DMS 273 treated with DMSO at 0.1 percent for 48 hours (cell line): Measurements from ENCODE around the gene FOXK2.
"Not testable (repeated sequence)": the region's sequence is repeated elsewhere in the genome, so short reads cannot be mapped to it uniquely, and the experiment has no call there.

Experiments
- DNase-seq: peaks from one replicate; lab custom pipeline; 2025; lab: John Stamatoyannopoulos, UW

The FOXK2 gene

GRCh38 chr17:82495844-82496528 is 23.5 kb upstream of the FOXK2 start:
- DNase-seq, result no peak

- DNase-seq, result peak; percentile 71
These were observed 22.8 kb upstream of the FOXK2 start for GRCh38 chr17:82496529-82497434.

- no peak for DNase-seq
These were observed 21.8 kb upstream of the FOXK2 start for GRCh38 chr17:82497483-82498405.

- no peak for DNase-seq
These were observed 17.3 kb upstream of the FOXK2 start for GRCh38 chr17:82502207-82502606.

GRCh38 chr17:82503094-82503727 is 16.3 kb upstream of the FOXK2 start:
- no peak for DNase-seq

GRCh38 chr17:82503728-82504308 is 15.7 kb upstream of the FOXK2 start:
- no peak for DNase-seq

GRCh38 chr17:82505296-82505695 is 14.2 kb upstream of the FOXK2 start:
- no peak for DNase-seq

- not testable (repeated sequence) for DNase-seq
These were observed 13.1 kb upstream of the FOXK2 start for GRCh38 chr17:82506402-82506801.

- DNase-seq, result no peak
These were observed 11.8 kb upstream of the FOXK2 start for GRCh38 chr17:82507631-82508175.

- not testable (repeated sequence) for DNase-seq
These were observed 7.9 kb upstream of the FOXK2 start for GRCh38 chr17:82511642-82512041.

- DNase-seq, result not testable (repeated sequence)
These were observed 5.7 kb upstream of the FOXK2 start for GRCh38 chr17:82513864-82514263.

GRCh38 chr17:82517230-82517865 is 2.2 kb upstream of the FOXK2 start:
- no peak for DNase-seq

GRCh38 chr17:82519971-82520903 is 705 bp downstream of the FOXK2 start:
- no peak for DNase-seq

GRCh38 chr17:82524540-82524939 is 5.0 kb downstream of the FOXK2 start:
- DNase-seq, result no peak

- no peak for DNase-seq
These were observed 6.2 kb downstream of the FOXK2 start for GRCh38 chr17:82525712-82526111.

- DNase-seq, result no peak
These were observed 8.4 kb downstream of the FOXK2 start for GRCh38 chr17:82527898-82528297.

GRCh38 chr17:82528484-82529265 is 9.1 kb downstream of the FOXK2 start:
- peak; percentile 24 for DNase-seq

GRCh38 chr17:82529914-82530300 is 10.4 kb downstream of the FOXK2 start:
- DNase-seq, result no peak
